Left colon (tissue), 2 donors: ENCODE measurements around the gene TRAPPC10. TPM values are rescaled to one million over a fixed set of nuclear protein-coding genes. Genes with fewer than 3 reads are reported as not detected.
"Not testable (repeated sequence)": the region's sequence is repeated elsewhere in the genome, so short reads cannot be mapped to it uniquely, and the experiment has no call there.

ENCODE experiments used
- ATAC-seq: fragments of 200-7000 bp; cut with Tn5 transposase; one replicate; pipeline ENCODE4 v1.9.1; 2020; ENCODE audit warnings: mild to moderate bottlenecking, moderate library complexity
- DNase-seq, 2 donors: peaks; one replicate each; pipeline ENCODE4 v3.0.0-alpha.2; 2020
- intact Hi-C, 2 donors: fragments of 100-400 bp; cut with DNase I in 1 of 2; cut with micrococcal nuclease in 1 of 2; formaldehyde crosslinking; loops; one replicate each; pipeline versions ENCODE4 v1.11.2 to v1.14.0; 2022; cut with DNase I, micrococcal nuclease
- total RNA-seq, 2 donors: library from RNA; stranded (reverse); fragmentation: NEBNext Ultra II Directional; extraction: Animal tissue kit (Norgen Biotek cat#: 25700); gene quantifications; one replicate each; pipeline ENCODE4 v1.2.1, GENCODE V29; 2021
- donor health status: DM: no; HTN: no; CAD: no.
- donor health status: DM: yes; HTN: yes; CAD: no.

The TRAPPC10 gene
- total RNA-seq, 2 donors from 2014 or later = 63.6 to 69.4 TPM

- intact Hi-C loops = not testable (repeated sequence)
- DNase-seq (peak; percentile 11 to 28), ATAC-seq (peak; percentile 91)
These were observed 95.0 kb downstream of the TRAPPC10 start, which contains the start of gene PWP2 for GRCh38 chr21:44107026-44107501. Gene PWP2, plus strand, starts transcription at chr21:44107399. Its CDS starts 18 bp downstream, at chr21:44107417.

DNA sequence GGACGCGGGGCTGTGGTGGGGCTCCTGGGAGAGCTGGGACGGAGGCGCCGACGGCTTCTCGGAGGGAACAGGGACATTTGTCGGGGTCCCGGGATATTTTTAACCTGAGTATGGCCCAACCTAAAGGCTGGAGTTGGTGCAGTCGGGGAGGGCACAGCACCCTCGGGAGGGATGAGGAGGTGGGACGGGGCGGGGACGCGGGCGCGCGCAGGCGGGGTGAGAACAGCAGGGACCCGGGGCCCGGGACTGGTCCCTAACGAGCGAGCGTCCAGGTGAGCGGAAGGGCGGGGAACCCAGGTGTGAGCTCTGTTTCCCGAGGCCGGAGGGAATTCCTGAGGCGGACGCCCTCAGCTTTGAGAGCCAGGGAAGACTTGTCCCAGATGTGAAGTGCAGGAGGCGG is 95.5 kb downstream of the TRAPPC10 start:
- intact Hi-C loops = not testable (repeated sequence)
- ATAC-seq = peak; percentile 80

GRCh38 chr21:44113702-44114371 is 101.7 kb downstream of the TRAPPC10 start:
- intact Hi-C loops, DNase-seq, ATAC-seq: not testable (repeated sequence)

More for the DNA sequence above, 95.5 kb downstream of the TRAPPC10 start:
- not testable (repeated sequence) for DNase-seq

DNA sequence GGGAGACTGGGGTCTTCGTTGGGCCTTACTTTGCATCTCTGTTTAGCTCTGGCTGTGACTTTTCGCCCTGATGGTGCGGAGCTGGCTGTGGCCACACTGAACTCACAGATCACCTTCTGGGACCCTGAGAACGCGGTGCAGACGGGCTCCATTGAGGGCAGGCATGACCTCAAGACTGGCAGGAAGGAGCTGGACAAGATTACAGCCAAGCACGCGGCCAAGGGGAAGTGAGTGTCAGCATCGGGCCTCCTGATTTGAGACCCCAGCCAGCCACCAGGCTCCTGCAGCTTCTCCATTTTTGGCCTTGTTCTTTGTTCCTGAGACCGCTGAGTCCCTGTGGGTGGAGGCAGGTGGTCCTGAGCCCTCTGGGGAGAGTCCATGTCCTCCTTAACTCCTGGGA is 110.0 kb downstream of the TRAPPC10 start:
- DNase-seq, intact Hi-C loops, ATAC-seq: not testable (repeated sequence)

- ATAC-seq, intact Hi-C loops, DNase-seq: not testable (repeated sequence)
These were observed 115.7 kb downstream of the TRAPPC10 start for GRCh38 chr21:44127827-44128226.

DNA sequence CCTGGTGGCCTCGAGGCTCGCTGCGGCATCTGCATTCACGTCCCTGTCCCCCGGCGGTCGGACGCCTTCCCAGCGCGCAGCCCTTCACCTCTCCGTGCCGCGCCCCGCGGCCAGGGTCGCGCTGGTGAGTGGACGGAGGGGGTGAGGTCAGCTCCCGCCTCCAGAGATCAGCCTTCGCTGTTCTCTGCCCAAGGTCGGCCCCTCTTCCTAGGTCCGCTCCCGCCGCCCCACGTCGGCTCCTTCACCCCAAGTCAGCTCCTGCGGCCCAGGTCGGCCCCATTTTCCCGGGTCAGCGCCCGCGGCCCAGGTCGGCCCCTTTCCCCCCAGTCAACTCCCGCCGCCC is 121.6 kb downstream of the TRAPPC10 start:
- peak; percentile 18 for ATAC-seq
- intact Hi-C loops, DNase-seq: not testable (repeated sequence)

DNA sequence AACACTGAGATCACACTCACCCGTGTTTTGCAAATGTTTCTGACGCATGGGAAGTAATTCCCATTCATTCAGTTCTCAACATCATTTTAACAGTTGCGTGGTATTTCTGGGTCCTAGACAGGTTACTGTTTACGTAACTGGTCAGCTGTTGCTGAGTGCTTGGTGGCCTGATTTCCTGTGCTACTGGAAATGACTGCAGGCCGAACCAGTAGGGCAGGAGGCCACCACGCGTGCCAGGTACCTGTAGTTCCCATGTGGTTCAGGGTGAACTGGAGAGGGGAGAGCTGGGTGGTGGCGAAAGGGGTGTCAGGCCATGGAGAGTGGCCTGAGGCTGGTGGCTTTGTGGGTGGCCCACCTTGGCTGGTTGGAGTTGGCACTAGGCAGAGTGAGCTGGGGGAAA is 122.6 kb downstream of the TRAPPC10 start:
- DNase-seq, intact Hi-C loops, ATAC-seq: not testable (repeated sequence)

DNA sequence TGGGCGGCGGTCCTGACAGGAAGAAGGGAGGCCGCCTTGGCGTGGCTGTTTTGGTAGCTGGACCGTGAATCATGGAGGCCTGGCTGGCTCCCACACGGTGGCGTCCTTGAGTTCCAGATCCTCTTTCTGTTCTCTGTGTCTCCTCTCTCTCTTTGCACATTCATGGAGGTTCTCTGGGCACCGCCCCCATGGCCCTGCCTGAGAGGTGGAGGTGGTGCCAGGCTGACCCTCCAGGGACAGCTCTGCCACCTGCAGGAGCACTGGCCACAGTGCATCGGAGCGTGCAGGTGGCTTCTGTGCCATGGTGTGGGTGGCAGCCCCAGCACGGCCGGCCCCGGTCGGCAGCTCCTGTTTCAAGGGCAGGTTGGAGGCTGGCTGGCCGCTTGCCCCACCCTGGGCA is 125.9 kb downstream of the TRAPPC10 start:
- DNase-seq, intact Hi-C loops: not testable (repeated sequence)
- peak; percentile 80 for ATAC-seq

- peak in 1 of 2 donors; percentile 0 for DNase-seq
- intact Hi-C loops, ATAC-seq: not testable (repeated sequence)
These were observed 127.9 kb downstream of the TRAPPC10 start for GRCh38 chr21:44139787-44140551.

DNA sequence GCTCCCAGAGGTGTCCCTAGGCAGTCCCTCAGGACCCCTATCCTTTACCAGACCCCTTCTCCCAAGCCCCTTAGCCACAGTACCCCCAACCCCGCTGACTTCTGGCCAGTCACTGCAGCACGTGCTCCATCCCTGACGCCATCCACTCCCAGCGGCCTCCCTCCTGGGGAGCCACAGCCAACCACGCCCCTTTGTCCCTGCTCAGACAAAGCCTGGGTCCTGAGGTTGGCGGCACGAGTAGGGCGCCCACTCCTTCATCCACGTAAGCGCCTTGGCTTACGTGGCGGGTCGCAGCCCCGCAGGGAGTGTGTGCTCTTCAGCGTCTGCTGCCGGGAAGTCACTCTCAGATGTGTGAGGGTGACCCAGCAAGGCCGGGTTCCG is 128.4 kb downstream of the TRAPPC10 start:
- DNase-seq, ATAC-seq, intact Hi-C loops: not testable (repeated sequence)

- intact Hi-C loops, DNase-seq, ATAC-seq: not testable (repeated sequence)
These were observed 130.4 kb downstream of the TRAPPC10 start for GRCh38 chr21:44142470-44142869.

- DNase-seq, intact Hi-C loops: not testable (repeated sequence)
- peak; percentile 8 for ATAC-seq
These were observed 131.3 kb downstream of the TRAPPC10 start for GRCh38 chr21:44143380-44143779.

- DNase-seq, intact Hi-C loops, ATAC-seq: not testable (repeated sequence)
These were observed 131.9 kb downstream of the TRAPPC10 start for GRCh38 chr21:44143996-44144395.

DNA sequence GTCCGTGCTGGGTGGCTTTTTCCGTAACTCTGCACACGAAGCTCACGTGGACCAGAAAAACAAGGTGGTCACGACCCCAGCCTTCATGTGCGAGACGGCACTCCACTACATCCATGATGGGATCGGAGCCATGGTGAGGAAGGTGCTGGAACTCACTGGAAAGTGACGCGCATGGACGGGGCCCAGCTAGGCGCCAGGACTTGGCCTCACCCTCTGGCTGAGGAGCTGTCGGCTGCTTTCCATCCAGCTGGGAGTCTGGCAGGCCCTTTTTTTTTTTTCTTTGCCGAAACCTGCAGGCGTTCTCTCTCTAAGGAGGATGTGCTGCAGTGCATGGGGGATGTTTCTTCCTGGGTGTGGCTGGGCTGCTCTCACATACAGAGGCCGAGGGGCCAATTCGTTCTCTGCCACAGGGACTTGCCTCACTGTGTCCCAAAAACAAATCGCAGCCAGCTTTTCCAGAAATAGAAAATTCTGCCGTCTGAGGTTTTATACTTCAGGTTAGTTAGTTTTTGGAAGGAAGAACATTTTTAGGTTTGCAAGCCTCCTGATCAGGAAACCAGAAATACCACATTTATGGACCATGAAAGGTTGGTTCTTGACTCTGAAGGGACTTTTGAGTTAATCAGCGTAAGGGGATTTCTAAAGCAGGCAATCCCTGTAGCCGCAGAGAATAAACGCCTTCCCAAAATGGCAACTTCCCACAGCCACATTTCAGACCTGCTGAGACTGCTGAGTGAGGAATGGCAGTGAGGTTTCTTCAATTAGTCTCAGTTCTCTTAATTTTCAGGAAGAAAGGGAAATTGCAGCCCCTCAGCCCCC is 132.9 kb downstream of the TRAPPC10 start:
- ATAC-seq, DNase-seq, intact Hi-C loops: not testable (repeated sequence)

GRCh38 chr21:44145616-44146015 is 133.5 kb downstream of the TRAPPC10 start:
- ATAC-seq, intact Hi-C loops, DNase-seq: not testable (repeated sequence)

GRCh38 chr21:44147108-44147507 is 135.0 kb downstream of the TRAPPC10 start:
- peak; percentile 79 for ATAC-seq
- intact Hi-C loops, DNase-seq: not testable (repeated sequence)

- ATAC-seq, intact Hi-C loops, DNase-seq: not testable (repeated sequence)
These were observed 138.1 kb downstream of the TRAPPC10 start for GRCh38 chr21:44150255-44150654.

DNA sequence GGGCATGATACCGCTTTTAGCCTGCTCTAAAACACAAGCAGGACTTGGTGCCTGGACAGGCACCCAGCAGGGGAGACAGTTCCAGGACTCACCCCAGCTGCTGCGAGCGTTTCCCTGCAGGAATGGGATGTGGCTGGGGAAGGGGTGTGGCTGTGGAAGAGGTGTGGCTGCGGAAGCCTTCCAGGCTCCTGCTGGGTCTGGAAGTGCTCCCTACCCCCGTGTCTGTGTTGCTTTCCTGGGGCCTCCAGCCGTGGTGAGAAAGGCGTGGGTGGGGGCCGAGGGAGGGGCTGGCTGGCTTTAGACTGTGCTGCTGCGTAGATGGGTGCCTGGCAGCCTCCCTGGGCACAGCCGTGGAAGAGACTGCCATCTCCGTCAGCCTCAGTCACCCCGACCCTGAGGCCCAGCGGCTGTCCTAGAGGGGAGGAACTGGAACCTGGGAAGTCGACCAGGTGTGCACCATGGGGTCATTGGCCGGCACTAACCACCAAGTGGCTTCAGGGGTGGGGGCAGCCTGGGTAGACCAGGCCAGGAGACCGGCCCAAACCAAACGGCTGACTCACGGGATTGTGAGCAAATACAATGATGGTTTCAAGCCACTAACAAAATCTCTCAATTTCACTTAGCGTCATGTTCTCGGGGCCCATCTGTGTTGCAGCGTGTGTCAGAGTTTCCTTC is 141.2 kb downstream of the TRAPPC10 start:
- intact Hi-C loops, DNase-seq: not testable (repeated sequence)
- ATAC-seq = peak; percentile 69
